NCI-H2029 (cell line): ENCODE measurements around the gene CST3.

Experiments
- DNase-seq: peaks from one replicate; lab custom pipeline; 2025; lab: John Stamatoyannopoulos, UW

CST3 gene

DNA sequence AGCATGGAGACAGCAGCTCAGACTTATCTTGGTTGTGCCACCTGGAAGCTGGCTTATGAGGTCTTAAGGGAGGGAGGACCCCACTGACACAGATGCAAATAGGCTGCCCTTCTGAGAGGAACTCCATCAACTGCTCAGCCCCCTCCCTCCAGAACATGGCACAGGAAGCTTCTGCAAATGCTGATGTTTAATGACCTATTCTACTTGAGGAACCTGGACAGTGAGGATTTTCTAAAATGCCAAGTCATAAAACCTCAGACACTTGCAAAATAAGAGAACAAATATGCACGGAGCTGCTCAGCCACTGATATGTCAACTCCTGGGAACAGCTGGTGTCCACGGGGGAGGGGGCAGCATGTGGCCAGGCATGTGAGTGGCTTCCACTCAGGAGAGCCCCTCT, 35.5 kb downstream of the CST3 start:
- no peak for DNase-seq

DNA sequence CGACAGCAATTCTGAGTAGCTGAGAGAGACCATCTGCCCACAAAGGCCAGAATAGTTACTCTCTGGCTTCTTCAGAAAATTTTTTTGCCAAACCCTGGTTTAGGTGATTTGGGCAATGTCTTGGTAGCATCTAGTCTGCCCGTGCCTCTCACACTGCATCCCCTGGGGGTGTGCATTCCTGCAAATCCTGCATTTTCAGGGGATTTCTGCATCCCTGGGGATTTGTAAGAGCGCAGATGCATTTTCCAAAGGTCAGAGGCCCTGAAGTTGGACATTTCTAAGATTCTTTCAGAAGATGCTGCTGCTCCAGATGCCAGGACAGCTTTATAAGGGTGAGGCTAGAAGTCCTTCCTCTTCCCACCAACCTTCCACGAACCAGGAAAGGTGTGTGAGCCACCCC, 36.0 kb downstream of the CST3 start:
- DNase-seq, result no peak

DNA sequence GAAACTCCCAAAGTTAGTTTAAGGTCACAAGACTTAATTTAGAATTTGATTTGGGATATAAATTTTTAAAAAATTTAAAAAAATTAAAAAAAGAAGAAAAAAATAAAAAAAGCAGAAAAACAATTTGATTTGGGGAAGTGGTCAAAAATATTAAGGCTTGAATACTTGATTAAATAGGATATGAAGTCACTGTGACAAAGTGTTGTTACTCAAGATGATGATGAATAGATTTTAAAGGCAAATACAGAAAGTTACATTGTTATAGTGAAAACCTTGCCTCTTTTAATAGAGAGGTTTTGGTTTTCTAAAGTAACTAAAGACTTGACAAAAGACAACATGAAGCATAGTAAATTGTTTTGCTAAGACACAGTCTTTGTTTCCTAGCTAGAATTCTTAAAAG, 39.3 kb downstream of the CST3 start:
- no peak for DNase-seq

DNA sequence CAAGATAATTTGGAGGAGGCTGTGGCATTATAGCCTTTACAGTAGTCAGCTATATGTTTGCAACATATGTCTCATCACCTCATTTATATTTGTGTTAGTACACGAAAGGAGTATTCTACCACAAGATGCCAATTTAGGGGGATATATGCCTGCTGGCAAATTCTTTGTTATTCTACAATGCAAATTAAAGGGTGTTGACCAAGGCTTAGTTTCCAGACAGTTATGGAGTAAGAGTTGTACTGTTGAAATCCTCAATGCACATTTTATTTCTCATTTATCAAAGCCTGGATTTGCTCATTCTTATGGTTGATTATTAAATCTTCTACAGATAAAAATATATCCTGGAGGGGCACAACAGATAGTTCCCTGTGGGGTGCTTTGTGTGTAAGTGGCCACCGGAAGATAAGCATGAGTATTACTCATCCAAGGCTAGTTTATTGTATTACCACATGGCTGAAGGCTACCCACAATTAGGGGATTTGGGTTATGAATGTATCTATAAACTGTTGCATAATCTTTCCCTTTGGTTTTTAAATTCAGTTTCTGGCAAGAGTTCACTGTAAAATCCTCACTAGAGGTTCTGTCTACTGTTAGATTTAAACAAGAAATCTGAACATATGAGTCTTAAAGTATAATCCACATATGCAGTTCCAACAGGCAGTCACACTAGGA, 41.0 kb downstream of the CST3 start:
- DNase-seq, result no peak

DNA sequence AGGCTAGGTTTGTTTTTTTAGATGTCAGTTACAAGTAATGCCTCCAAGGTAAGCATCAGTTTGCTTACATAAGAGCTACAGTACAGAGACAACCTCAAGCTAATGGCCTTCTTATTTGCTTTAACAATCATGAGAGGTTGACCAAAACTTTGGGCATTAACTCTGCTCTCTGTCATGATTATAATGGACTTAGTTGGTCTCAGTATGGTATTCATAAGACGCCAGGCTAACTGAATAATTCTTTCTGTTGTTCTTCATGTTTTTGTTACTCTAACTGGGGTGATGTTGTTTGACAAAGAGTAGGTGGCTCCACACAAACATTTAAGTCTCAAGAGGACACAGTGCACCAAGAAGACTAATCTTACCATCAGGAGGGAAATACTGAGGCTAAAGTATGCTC, 41.8 kb downstream of the CST3 start:
- no peak for DNase-seq

DNA sequence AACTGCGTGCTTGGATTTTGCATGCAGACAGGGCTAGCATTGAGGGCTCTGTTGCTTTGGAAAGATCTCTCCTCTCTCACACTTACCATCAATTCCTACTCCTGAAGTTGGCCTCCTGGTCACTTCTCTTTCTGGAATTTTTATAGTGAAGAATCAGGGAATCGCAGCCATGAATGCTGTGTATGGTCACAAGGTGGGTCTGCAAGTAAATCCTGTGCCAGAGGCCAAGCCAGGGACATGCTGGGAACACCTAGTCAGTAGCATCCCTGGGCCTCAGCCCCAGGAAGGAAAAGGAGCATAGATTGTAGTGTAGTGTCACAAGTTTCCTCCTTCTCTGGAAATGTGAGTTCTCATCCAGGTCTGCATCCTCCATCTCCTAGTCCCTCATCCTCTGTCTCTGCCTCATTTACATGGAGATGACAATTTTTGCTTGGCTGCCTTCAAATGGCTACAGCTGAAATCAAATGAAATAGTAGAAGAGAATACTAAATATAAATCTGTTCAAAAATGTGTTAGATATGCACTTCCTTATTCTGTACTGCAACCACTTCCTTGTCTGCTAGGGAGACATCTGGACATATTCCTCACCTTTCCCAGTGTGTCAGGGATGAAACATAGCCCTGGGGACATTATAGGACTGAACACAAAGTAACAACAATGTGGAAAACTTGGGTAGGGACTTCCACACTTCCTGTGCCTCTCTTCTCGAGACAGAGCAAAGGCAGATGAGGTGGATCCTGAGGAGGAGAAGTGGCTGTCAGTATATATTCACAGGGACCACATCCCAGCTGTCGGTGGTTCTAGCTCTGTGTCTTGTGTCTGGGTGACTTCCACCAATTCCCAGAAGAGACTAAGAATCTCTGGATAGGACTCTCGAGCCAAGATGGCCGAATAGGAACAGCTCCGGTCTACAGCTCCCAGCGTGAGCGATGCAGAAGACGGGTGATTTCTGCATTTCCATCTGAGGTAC, 49.0 kb downstream of the CST3 start:
- DNase-seq, result no peak

DNA sequence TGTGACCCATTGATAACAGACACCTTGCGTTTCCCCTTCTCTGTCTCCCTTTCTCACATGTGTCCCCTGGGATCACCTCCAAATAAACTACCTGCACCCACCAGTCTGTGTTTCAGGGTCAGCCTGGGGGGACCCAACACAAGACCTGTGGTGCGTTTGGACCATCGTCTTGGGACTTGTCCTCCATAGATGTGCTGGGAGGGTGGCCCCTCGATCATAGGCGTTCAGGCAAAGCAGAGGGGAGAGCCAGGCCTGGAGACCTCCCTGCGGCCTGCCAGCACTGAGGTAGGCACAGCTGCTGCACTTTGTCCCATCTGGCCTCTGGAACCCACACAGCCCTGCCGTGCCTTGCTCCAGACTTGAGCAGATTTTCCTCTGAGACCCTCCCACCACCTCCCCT, 50.1 kb downstream of the CST3 start:
- no peak for DNase-seq

DNA sequence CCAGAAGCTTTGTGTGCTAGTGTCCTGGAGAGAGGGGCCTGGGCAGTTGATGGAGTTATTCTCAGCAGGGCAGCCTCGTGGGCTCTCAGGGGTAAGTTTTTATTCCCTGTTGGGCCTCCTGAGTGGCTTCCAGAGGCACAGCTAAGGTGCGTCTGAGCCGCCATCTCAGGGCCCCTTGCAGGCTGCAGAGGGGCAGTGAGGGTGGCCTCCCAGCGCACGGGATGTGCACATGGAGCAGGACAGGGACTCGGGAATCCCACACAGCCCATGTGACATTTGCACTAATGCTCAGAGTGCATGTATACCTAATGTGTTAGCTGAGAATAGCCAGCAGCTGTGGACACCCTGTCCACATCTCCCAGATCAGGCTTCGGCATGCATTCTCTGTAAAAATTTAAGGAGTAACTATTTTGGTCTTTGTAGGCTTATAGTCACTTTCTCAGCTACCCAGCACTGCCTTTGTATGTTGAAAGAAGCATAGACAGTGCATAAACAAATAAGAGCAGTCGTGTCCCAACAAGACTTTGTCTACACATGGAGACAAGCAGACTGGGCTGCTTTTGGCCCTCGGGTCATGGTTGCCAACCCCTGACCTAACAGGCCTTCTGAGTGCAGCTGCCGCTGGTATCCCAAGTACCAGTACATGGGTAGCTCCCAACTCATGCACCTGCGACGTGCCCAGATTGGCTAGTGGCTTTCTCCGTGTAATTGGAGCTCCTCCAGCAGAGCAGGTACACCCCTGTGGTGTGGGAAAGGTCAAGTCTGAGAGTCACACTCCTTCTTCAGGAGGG, 50.8 kb downstream of the CST3 start:
- DNase-seq, result no peak

DNA sequence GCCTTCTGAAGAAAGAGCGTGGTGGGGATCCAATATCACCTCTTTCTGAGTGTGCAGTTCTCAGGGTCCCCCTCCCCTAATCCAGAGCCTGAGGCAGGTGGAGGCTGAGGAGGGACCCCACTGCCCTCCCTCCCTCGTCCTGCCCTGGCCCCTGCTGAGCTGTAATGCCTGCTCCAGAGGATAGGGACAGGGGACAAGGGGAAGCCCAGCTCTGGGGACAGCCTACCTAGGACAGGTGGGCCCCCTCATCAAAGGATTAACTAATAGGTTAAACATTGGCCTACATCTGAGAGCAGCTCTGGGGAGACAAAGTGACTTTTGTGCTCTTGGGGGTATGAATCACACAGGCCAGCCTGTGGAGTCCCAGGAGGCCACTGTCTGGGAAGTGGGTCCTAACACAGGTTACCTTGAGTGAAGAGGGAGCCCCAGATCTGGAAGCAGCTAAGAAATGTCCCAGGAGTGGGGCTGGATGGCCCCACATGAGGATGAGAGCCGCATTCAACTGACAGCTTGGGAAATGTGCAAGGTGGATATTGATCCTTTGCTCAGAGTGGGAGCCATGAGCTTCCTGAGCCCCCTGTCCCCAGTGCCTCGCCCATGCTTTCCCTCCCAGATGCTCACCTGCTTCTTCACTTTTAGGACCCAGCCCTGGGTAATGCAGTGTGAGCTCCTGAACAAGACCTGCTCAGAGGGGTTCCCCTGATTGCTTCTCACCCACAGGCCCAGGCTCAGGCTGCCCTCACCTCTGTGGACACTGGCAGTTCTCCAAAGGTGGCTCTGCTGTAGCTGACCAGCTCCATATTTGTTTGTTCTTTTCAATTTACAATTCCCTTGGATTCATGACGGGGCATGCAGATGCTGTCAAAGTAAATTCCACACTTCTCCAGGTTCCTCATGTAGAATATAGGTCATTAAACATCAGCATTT, 51.7 kb downstream of the CST3 start:
- no peak for DNase-seq

DNA sequence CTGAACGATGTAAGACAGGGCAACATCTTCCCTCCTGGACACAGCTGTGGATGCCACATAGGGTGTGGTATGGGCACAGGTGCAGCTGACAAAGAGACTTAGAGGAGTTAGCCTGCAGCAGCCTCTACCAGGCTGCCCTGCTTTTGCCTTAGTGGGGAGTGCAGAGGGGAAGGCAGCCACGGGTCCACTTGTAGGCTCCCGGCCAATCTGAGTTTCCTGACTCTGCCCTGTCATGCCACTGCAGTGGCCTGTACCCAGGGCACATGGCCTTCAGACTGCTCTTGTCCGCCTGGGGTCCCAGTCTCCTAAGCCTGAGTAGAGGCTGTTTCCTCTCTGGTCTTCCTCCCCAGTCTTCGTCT, 52.3 kb downstream of the CST3 start:
- no peak for DNase-seq

DNA sequence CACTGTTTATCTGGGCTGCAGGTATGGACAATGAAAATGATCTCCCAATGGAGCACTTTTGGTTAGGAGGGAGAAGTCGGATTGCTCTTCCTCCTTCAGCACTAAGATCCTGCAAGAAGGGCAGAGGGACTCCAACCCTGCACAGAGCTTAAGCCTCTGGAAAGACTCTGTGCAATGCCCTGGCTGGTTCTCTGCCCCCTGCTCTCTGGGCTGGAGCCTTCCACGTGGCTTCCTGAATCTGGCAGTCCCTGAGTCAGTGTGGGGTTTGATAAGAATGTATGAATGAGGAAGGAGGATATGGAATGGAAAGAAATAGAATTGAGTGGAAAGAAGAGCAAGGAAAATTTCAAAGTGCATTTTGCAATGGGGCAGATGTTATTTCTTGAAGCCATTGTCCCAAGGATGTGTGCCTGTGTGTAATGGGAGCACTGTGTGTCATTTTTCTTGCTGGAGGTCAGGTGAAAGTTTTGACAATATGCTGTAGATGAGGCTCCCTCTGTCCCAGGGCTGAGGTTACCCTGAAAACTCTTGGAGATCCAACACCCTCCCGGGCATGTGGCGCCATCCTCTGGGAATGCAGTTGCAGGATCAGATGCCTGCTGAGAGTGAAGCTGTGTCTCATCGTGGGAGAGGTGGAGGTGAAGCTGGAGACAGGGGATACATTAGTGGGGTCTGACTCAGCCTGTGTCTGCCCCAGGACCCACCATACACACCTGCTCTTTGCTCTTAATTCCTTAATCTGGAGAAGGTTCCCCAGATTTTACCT, 53.1 kb downstream of the CST3 start:
- no peak for DNase-seq
